ENCODE results near the gene DNER. TPM values are rescaled to one million over a fixed set of nuclear protein-coding genes. Genes with fewer than 3 reads are reported as not detected.
"Not testable (repeated sequence)": the region's sequence is repeated elsewhere in the genome, so short reads cannot be mapped to it uniquely, and the experiment has no call there.

The DNER gene
- total RNA-seq, 2 experiments from 2014 or later, result not detected

GRCh38 chr2:229553091-229553490 lies 161.3 kb downstream of the DNER start:
- DNase-seq, result no peak
- Mint-ChIP-seq H3K27ac (no peak overlapping the region), H3K27me3 (peaks cover 17% of the 10 kb centered on the region), H3K4me1 (no peaks in the 10 kb centered on the region), H3K9me3 (peaks cover 3% of the 10 kb centered on the region), H3K4me3 (no peak overlapping the region), H3K36me3 (no peaks in the 10 kb centered on the region)

GRCh38 chr2:229543176-229543873 lies 171.0 kb downstream of the DNER start:
- H3K9me3 Mint-ChIP-seq, result no peaks in the 10 kb centered on the region
- no peak overlapping the region for H3K4me3 Mint-ChIP-seq
- H3K27ac Mint-ChIP-seq, result no peak overlapping the region
- no peaks in the 10 kb centered on the region for H3K36me3 Mint-ChIP-seq
- H3K4me1 Mint-ChIP-seq, result no peaks in the 10 kb centered on the region
- peaks cover 3% of the 10 kb centered on the region for H3K27me3 Mint-ChIP-seq
- DNase-seq, result no peak

GRCh38 chr2:229539628-229540027 lies 174.7 kb downstream of the DNER start:
- no peaks in the 10 kb centered on the region for H3K36me3 Mint-ChIP-seq
- H3K4me1 Mint-ChIP-seq, result no peaks in the 10 kb centered on the region
- no peak overlapping the region for H3K27ac Mint-ChIP-seq
- H3K27me3 Mint-ChIP-seq, result peaks cover 3% of the 10 kb centered on the region
- H3K4me3 Mint-ChIP-seq, result no peak overlapping the region
- H3K9me3 Mint-ChIP-seq, result no peaks in the 10 kb centered on the region
- DNase-seq, result no peak

- Mint-ChIP-seq H3K4me3 (no peak overlapping the region), H3K36me3 (no peaks in the 10 kb centered on the region), H3K9me3 (no peaks in the 10 kb centered on the region), H3K27ac (no peak overlapping the region), H3K27me3 (peaks cover 4% of the 10 kb centered on the region), H3K4me1 (no peaks in the 10 kb centered on the region)
- DNase-seq, result no peak
These were observed 182.8 kb downstream of the DNER start for GRCh38 chr2:229531594-229531993.

GRCh38 chr2:229530434-229530833 lies 183.9 kb downstream of the DNER start:
- H3K36me3 Mint-ChIP-seq, result no peaks in the 10 kb centered on the region
- H3K4me1 Mint-ChIP-seq, result no peaks in the 10 kb centered on the region
- no peak for DNase-seq
- H3K9me3 Mint-ChIP-seq, result no peaks in the 10 kb centered on the region
- H3K27me3 Mint-ChIP-seq, result peaks cover 4% of the 10 kb centered on the region
- H3K4me3 Mint-ChIP-seq, result no peak overlapping the region
- H3K27ac Mint-ChIP-seq, result no peak overlapping the region

- Mint-ChIP-seq H3K4me3 (no peak overlapping the region), H3K4me1 (no peaks in the 10 kb centered on the region), H3K27ac (no peak overlapping the region), H3K27me3 (peaks cover 4% of the 10 kb centered on the region), H3K36me3 (no peaks in the 10 kb centered on the region), H3K9me3 (no peaks in the 10 kb centered on the region)
- no peak for DNase-seq
These were observed 185.5 kb downstream of the DNER start for GRCh38 chr2:229528846-229529245.

- Mint-ChIP-seq H3K36me3 (no peaks in the 10 kb centered on the region), H3K4me3 (no peak overlapping the region), H3K9me3 (no peaks in the 10 kb centered on the region), H3K4me1 (no peaks in the 10 kb centered on the region), H3K27ac (no peak overlapping the region), H3K27me3 (peaks cover 4% of the 10 kb centered on the region)
- no peak for DNase-seq
These were observed 187.4 kb downstream of the DNER start for GRCh38 chr2:229526951-229527350.

- DNase-seq, result no peak
- no peaks in the 10 kb centered on the region for H3K4me1 Mint-ChIP-seq
- no peaks in the 10 kb centered on the region for H3K36me3 Mint-ChIP-seq
- H3K4me3 Mint-ChIP-seq, result no peak overlapping the region
- no peak overlapping the region for H3K27ac Mint-ChIP-seq
- peaks cover 9% of the 10 kb centered on the region for H3K27me3 Mint-ChIP-seq
- H3K9me3 Mint-ChIP-seq, result no peaks in the 10 kb centered on the region
These were observed 189.6 kb downstream of the DNER start for GRCh38 chr2:229524799-229525198.

GRCh38 chr2:229523663-229524062 lies 190.7 kb downstream of the DNER start:
- DNase-seq, result no peak
- H3K27me3 Mint-ChIP-seq, result peaks cover 12% of the 10 kb centered on the region
- no peaks in the 10 kb centered on the region for H3K4me1 Mint-ChIP-seq
- no peak overlapping the region for H3K4me3 Mint-ChIP-seq
- no peaks in the 10 kb centered on the region for H3K9me3 Mint-ChIP-seq
- H3K36me3 Mint-ChIP-seq, result no peaks in the 10 kb centered on the region
- H3K27ac Mint-ChIP-seq, result no peak overlapping the region

- H3K9me3 Mint-ChIP-seq, result no peaks in the 10 kb centered on the region
- peaks cover 9% of the 10 kb centered on the region for H3K27me3 Mint-ChIP-seq
- no peak overlapping the region for H3K4me3 Mint-ChIP-seq
- no peak for DNase-seq
- no peaks in the 10 kb centered on the region for H3K4me1 Mint-ChIP-seq
- no peaks in the 10 kb centered on the region for H3K36me3 Mint-ChIP-seq
- H3K27ac Mint-ChIP-seq, result no peak overlapping the region
These were observed 192.8 kb downstream of the DNER start for GRCh38 chr2:229521576-229521975.

GRCh38 chr2:229520691-229521096 lies 193.7 kb downstream of the DNER start:
- no peaks in the 10 kb centered on the region for H3K36me3 Mint-ChIP-seq
- DNase-seq, result no peak
- no peaks in the 10 kb centered on the region for H3K4me1 Mint-ChIP-seq
- no peak overlapping the region for H3K4me3 Mint-ChIP-seq
- no peaks in the 10 kb centered on the region for H3K9me3 Mint-ChIP-seq
- H3K27me3 Mint-ChIP-seq, result peaks cover 9% of the 10 kb centered on the region
- no peak overlapping the region for H3K27ac Mint-ChIP-seq

GRCh38 chr2:229519655-229520430 lies 194.5 kb downstream of the DNER start:
- no peaks in the 10 kb centered on the region for H3K9me3 Mint-ChIP-seq
- H3K4me1 Mint-ChIP-seq, result no peaks in the 10 kb centered on the region
- no peak overlapping the region for H3K27ac Mint-ChIP-seq

GRCh38 chr2:229514273-229514895 lies 200.0 kb downstream of the DNER start:
- DNase-seq, result no peak
- no peak overlapping the region for H3K4me3 Mint-ChIP-seq
- H3K9me3 Mint-ChIP-seq, result no peaks in the 10 kb centered on the region
- H3K27ac Mint-ChIP-seq, result no peak overlapping the region
- H3K27me3 Mint-ChIP-seq, result peaks cover 4% of the 10 kb centered on the region
- H3K4me1 Mint-ChIP-seq, result no peaks in the 10 kb centered on the region
- no peaks in the 10 kb centered on the region for H3K36me3 Mint-ChIP-seq

More at GRCh38 chr2:229519655-229520430, 194.5 kb downstream of the DNER start:
- peaks cover 9% of the 10 kb centered on the region for H3K27me3 Mint-ChIP-seq
- DNase-seq, result no peak
- no peaks in the 10 kb centered on the region for H3K36me3 Mint-ChIP-seq
- H3K4me3 Mint-ChIP-seq, result no peak overlapping the region

- Mint-ChIP-seq H3K27me3 (peaks cover 4% of the 10 kb centered on the region), H3K36me3 (no peaks in the 10 kb centered on the region), H3K9me3 (no peaks in the 10 kb centered on the region), H3K4me3 (no peak overlapping the region), H3K4me1 (no peaks in the 10 kb centered on the region), H3K27ac (no peak overlapping the region)
- no peak for DNase-seq
These were observed 202.8 kb downstream of the DNER start for GRCh38 chr2:229511524-229511923.

GRCh38 chr2:229506699-229507098 lies 207.7 kb downstream of the DNER start:
- not testable (repeated sequence) for H3K4me3 Mint-ChIP-seq, DNase-seq, H3K9me3 Mint-ChIP-seq, H3K4me1 Mint-ChIP-seq, H3K36me3 Mint-ChIP-seq, H3K27ac Mint-ChIP-seq, H3K27me3 Mint-ChIP-seq

Data from activated naive CD8-positive, alpha-beta T cell treated with anti-CD3 and anti-CD28 coated beads for 36 hours (primary cell).